Measurements from ENCODE around the gene ELF1. TPM values are rescaled to one million over a fixed set of nuclear protein-coding genes. Genes with fewer than 3 reads are reported as not detected.
"Not testable (repeated sequence)": the region's sequence is repeated elsewhere in the genome, so short reads cannot be mapped to it uniquely, and the experiment has no call there.

ELF1 gene
- total RNA-seq, 2 donors from 2014 or later, result 108 to 123 TPM

- no peak for DNase-seq (ENCODE audit: low spot score)
- no peak overlapping the region for H3K4me3 ChIP-seq
- no peaks in the 10 kb centered on the region for H3K27me3 ChIP-seq (replicated peaks; ENCODE audit: insufficient read depth)
- no peak for TF ChIP-seq POLR2AphosphoS5 (IDR thresholded peaks at IDR 0.05)
- no peak for TF ChIP-seq POLR2A (IDR thresholded peaks at IDR 0.05)
- no peak for TF ChIP-seq CTCF (IDR thresholded peaks at IDR 0.05)
- WGBS, result 88% methylated on average over 6 of the region's 6 CpGs
- H3K27ac ChIP-seq, result no peak overlapping the region
- no peaks in the 10 kb centered on the region for H3K4me1 ChIP-seq (replicated peaks)
- no peaks in the 10 kb centered on the region for H3K9me3 ChIP-seq
- H3K36me3 ChIP-seq, result no peaks in the 10 kb centered on the region
- intact Hi-C loops (cut with DNase I), result no loop called here
Measured at GRCh38 chr13:40916207-40916998, 102.7 kb downstream of the ELF1 start.

GRCh38 chr13:40914863-40915262, 104.3 kb downstream of the ELF1 start:
- DNase-seq (ENCODE audit: low spot score), result not testable (repeated sequence)

GRCh38 chr13:40911341-40911740, 107.8 kb downstream of the ELF1 start:
- Histone ChIP-seq H3K9me3 (no peaks in the 10 kb centered on the region), H3K4me3 (no peak overlapping the region), H3K4me1 (replicated peaks) (no peaks in the 10 kb centered on the region), H3K27ac (no peak overlapping the region), H3K36me3 (no peaks in the 10 kb centered on the region), H3K27me3 (replicated peaks; ENCODE audit: insufficient read depth) (no peaks in the 10 kb centered on the region)
- intact Hi-C loops (cut with DNase I), result no loop called here
- TF ChIP-seq POLR2AphosphoS5 (IDR thresholded peaks at IDR 0.05) (no peak), POLR2A (IDR thresholded peaks at IDR 0.05) (no peak), CTCF (IDR thresholded peaks at IDR 0.05) (no peak)
- DNase-seq (ENCODE audit: low spot score), result no peak

More at GRCh38 chr13:40914863-40915262, 104.3 kb downstream of the ELF1 start:
- H3K4me1 ChIP-seq (replicated peaks); H3K4me3 ChIP-seq; H3K27ac ChIP-seq; H3K36me3 ChIP-seq; intact Hi-C loops (cut with DNase I); H3K9me3 ChIP-seq; H3K27me3 ChIP-seq (replicated peaks; ENCODE audit: insufficient read depth): not testable (repeated sequence)

- no peaks in the 10 kb centered on the region for H3K36me3 ChIP-seq
- TF ChIP-seq CTCF (IDR thresholded peaks at IDR 0.05) (no peak), POLR2A (IDR thresholded peaks at IDR 0.05) (no peak), POLR2AphosphoS5 (IDR thresholded peaks at IDR 0.05) (no peak)
- intact Hi-C loops (cut with DNase I), result no loop called here
- H3K4me1 ChIP-seq (replicated peaks), result no peaks in the 10 kb centered on the region
- WGBS, result 72% methylated on average over 2 of the region's 2 CpGs
- no peaks in the 10 kb centered on the region for H3K27me3 ChIP-seq (replicated peaks; ENCODE audit: insufficient read depth)
- H3K9me3 ChIP-seq, result no peaks in the 10 kb centered on the region
- DNase-seq (ENCODE audit: low spot score), result no peak
- no peak overlapping the region for H3K4me3 ChIP-seq
- H3K27ac ChIP-seq, result no peak overlapping the region
Measured at GRCh38 chr13:40910324-40911050, 108.6 kb downstream of the ELF1 start.

GRCh38 chr13:40909541-40910200, 109.4 kb downstream of the ELF1 start:
- H3K27me3 ChIP-seq (replicated peaks; ENCODE audit: insufficient read depth); DNase-seq (ENCODE audit: low spot score); intact Hi-C loops (cut with DNase I); H3K4me1 ChIP-seq (replicated peaks); H3K4me3 ChIP-seq; H3K36me3 ChIP-seq; H3K27ac ChIP-seq; H3K9me3 ChIP-seq: not testable (repeated sequence)
- 94% methylated on average over 4 of the region's 4 CpGs for WGBS
